Esophagus muscularis mucosa (tissue), 4 donors: ENCODE results near the gene GORASP2. TPM values are rescaled to one million over a fixed set of nuclear protein-coding genes. Genes with fewer than 3 reads are reported as not detected.

Experiments
- DNase-seq: peaks from one replicate; pipeline ENCODE4 v3.0.0-alpha.2; 2017; ENCODE audit errors: extremely low spot score
- H3K27ac ChIP-seq, 4 donors: fragments of 200-600 bp; sonication (generic); replicated peaks in 1 of 4; 1 replicate in 3 of 4; 2 replicates in 1 of 4; pipeline ENCODE4 v1.5.1; 2016 to 2019; ENCODE audit warnings: mild to moderate bottlenecking in 1 of 4
- H3K27me3 ChIP-seq, 4 donors: fragments of 200-600 bp; sonication (generic); one replicate each; pipeline versions ENCODE4 v1.5.1 to v1.6.0; 2016 to 2019
- H3K36me3 ChIP-seq, 4 donors: fragments of 200-600 bp; sonication (generic); one replicate each; pipeline ENCODE4 v1.5.1; 2016 to 2019
- H3K4me1 ChIP-seq, 4 donors: fragments of 200-600 bp; sonication (generic); one replicate each; pipeline ENCODE4 v1.5.1; 2016 to 2019
- H3K4me3 ChIP-seq, 4 donors: fragments of 200-600 bp; sonication (generic); 1 replicate in 2 of 4; 2 replicates in 2 of 4; pipeline ENCODE4 v1.5.1; 2016 to 2019; ENCODE audit warnings: mild to moderate bottlenecking in 4 of 4, moderate library complexity in 1 of 4
- H3K9me3 ChIP-seq, 4 donors: fragments of 200-600 bp; sonication (generic); 1 replicate in 3 of 4; 2 replicates in 1 of 4; pipeline ENCODE4 v1.5.1; 2016 to 2019
- EP300 ChIP-seq: sonication (generic); formaldehyde crosslinking; IDR thresholded peaks from one replicate; pipeline ENCODE4 v1.6.1; 2017; ENCODE audit warnings: antibody characterized with exemption
- POLR2A ChIP-seq: fragments of 450-650 bp; IDR thresholded peaks from one replicate; pipeline ENCODE4 v1.6.1; 2017; ENCODE audit warnings: antibody characterized with exemption, moderate library complexity, mild to moderate bottlenecking, low read depth
- POLR2AphosphoS5 ChIP-seq, 2 donors: sonication (generic); formaldehyde crosslinking; IDR thresholded peaks; one replicate each; pipeline ENCODE4 v1.6.1; 2017; ENCODE audit warnings: antibody characterized with exemption in 2 of 2
- WGBS: methylation state at CpG from one replicate; pipeline ENCODE4 v1.1.5; 2018; 5-methylcytosine and 5-hydroxymethylcytosine counted together
- intact Hi-C: fragments of 100-400 bp; cut with DNase I; formaldehyde crosslinking; loops from one replicate; pipeline ENCODE4 v1.15.1; 2023
- total RNA-seq, 4 donors: library from RNA; depleted of rRNA; stranded (reverse); fragments of >200 nt; gene quantifications; one replicate each; pipeline versions ENCODE4 v1.1.0 to v1.2.1, GENCODE V29; 2016
- TF ChIP-seq, protein P1 (sequence below), 3 experiments: fragments of 200-600 bp in 2 of 3; fragments of 450-650 bp in 1 of 3; sonication (generic) in 2 of 3; IDR thresholded peaks; one replicate each; pipeline ENCODE4 v1.5.1; 2017 to 2019; ENCODE audit warnings: antibody characterized with exemption in 3 of 3, mild to moderate bottlenecking in 2 of 3, moderate library complexity in 1 of 3

GORASP2 gene
- total RNA-seq, 4 donors from 2014 or later: 32.6 to 54.0 (median 42.1) TPM

DNA sequence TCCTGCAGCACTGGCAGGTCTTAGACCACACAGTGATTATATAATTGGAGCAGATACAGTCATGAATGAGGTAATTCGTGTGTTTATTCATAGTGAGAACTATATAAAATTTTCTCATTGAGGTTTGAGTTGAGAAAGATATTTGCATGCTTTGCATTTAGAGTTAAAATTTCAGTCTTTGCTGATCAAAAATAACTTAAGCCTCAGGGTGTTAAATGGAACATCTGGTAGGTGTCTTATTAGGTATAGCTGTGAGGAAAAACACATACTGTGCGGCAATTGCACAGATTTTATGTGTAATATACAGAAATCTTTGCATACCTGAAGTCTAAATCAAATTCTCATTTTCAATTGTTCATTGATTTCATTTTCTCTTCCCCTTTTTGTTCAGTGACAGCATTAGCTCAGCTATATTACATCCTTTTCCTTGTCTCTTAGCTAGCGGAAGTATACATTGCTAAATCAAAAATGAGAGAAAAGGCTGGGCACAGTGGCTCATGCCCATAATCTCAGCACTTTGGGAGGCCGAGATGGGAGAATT, 21.2 kb downstream of the GORASP2 start:
- H3K36me3 ChIP-seq: peaks cover 26 to 61% (median 57%) of the 10 kb centered on the region in 4 donors
- TF ChIP-seq POLR2AphosphoS5 (IDR thresholded peaks at IDR 0.05) (no peak), EP300 (no peak), POLR2A (no peak)
- TF ChIP-seq, protein P1, sequence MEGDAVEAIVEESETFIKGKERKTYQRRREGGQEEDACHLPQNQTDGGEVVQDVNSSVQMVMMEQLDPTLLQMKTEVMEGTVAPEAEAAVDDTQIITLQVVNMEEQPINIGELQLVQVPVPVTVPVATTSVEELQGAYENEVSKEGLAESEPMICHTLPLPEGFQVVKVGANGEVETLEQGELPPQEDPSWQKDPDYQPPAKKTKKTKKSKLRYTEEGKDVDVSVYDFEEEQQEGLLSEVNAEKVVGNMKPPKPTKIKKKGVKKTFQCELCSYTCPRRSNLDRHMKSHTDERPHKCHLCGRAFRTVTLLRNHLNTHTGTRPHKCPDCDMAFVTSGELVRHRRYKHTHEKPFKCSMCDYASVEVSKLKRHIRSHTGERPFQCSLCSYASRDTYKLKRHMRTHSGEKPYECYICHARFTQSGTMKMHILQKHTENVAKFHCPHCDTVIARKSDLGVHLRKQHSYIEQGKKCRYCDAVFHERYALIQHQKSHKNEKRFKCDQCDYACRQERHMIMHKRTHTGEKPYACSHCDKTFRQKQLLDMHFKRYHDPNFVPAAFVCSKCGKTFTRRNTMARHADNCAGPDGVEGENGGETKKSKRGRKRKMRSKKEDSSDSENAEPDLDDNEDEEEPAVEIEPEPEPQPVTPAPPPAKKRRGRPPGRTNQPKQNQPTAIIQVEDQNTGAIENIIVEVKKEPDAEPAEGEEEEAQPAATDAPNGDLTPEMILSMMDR (IDR thresholded peaks at IDR 0.05): no peak
- intact Hi-C loops: no loop called here
- DNase-seq: no peak
- peaks cover 0 to 4% (median 0%) of the 10 kb centered on the region in 4 donors for H3K4me1 ChIP-seq
- no peaks in the 10 kb centered on the region for H3K9me3 ChIP-seq
- H3K27ac ChIP-seq: no peak overlapping the region
- H3K27me3 ChIP-seq: no peaks in the 10 kb centered on the region
- 87% methylated on average over 4 of the region's 4 CpGs for WGBS
- H3K4me3 ChIP-seq: no peak overlapping the region

DNA sequence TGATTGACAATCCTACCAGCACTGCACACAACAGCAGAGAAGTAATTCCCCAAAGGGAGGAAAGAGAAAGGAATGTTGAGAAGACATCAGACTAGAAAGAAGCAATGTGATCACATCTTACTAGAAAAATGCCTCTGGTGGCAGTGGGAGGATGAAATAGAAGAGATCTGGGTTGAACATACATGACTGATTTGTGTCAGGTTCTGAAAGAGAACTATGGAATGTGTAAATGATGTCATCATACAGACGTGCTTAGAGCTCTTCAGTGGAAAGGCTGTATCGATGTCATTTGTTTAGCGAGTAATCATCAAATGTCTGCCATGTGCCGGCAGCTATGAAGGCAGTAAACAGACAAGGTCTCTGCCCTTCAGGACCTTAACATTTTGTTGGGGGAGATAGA, 24.9 kb downstream of the GORASP2 start:
- Histone ChIP-seq H3K27me3 (no peaks in the 10 kb centered on the region), H3K4me3 (no peak overlapping the region), H3K4me1 (no peaks in the 10 kb centered on the region), H3K27ac (no peak overlapping the region), H3K36me3 (peaks cover 42 to 97% (median 92%) of the 10 kb centered on the region in 4 donors), H3K9me3 (no peaks in the 10 kb centered on the region)
- intact Hi-C loops: no loop called here
- WGBS: 66% methylated on average over 4 of the region's 4 CpGs
- no peak for DNase-seq
- TF ChIP-seq POLR2AphosphoS5 (IDR thresholded peaks at IDR 0.05) (no peak), EP300 (no peak), POLR2A (no peak)
- TF ChIP-seq, protein P1 (IDR thresholded peaks at IDR 0.05): no peak

DNA sequence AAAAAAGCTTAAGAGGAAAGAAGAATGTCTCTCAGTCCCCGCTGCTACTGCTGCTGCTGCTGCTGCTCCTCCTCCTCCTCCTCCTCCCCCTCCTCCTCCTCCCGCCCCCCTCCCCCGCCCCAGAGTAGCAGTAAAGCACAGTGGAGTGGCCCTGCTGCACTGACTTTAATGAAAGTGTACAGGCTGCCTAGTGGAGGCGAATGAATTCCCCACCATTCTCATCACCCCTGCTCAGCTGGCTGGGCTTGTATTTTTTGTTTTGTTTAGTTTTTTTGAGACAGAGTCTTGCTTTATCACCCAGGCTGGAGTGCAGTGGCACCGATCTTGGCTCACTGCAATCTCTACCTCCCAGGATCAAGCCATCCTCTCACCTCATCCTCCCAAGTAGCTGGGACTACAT, 34.3 kb downstream of the GORASP2 start:
- intact Hi-C loops: no loop called here
- Histone ChIP-seq H3K36me3 (peaks cover 59 to 98% (median 84%) of the 10 kb centered on the region in 4 donors), H3K9me3 (no peaks in the 10 kb centered on the region), H3K4me1 (no peaks in the 10 kb centered on the region), H3K27me3 (no peaks in the 10 kb centered on the region), H3K4me3 (no peak overlapping the region), H3K27ac (no peak overlapping the region)
- 86% methylated on average over 5 of the region's 5 CpGs for WGBS
- TF ChIP-seq POLR2AphosphoS5 (IDR thresholded peaks at IDR 0.05): no peak
- TF ChIP-seq POLR2A: no peak
- TF ChIP-seq, protein P1 (IDR thresholded peaks at IDR 0.05): no peak
- TF ChIP-seq EP300: no peak
- DNase-seq: no peak

DNA sequence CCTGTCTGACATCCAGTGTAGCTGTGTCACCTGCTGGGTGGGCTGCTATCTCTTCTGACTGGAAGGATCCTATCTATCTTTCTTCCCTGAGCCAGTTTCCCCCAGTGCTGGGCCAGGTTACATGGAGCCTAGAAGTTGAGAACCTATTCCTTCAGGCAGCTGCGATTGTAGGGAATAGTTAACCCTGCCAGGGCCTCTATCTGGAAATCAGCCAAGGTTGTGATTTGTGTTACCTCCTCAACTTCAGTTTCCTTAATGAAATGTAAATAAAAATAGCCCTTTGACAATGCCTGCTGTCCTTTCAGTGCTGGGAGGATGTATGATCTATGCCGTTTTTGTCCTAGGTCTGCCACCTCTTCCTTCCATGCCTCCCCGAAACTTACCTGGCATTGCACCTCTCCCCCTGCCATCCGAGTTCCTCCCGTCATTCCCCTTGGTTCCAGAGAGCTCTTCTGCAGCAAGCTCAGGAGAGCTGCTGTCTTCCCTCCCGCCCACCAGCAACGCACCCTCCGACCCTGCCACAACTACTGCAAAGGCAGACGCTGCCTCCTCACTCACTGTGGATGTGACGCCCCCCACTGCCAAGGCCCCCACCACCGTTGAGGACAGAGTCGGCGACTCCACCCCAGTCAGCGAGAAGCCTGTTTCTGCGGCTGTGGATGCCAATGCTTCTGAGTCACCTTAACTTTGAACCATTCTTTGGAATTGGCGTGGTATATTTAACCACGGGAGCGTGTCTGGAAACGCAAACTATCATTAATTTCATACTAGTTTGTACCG, 36.6 kb downstream of the GORASP2 start:
- WGBS: 82% methylated on average over 17 of the region's 20 CpGs
- intact Hi-C loops: no loop called here
- H3K27ac ChIP-seq: no peak overlapping the region
- peaks cover 59 to 76% (median 69%) of the 10 kb centered on the region in 4 donors for H3K36me3 ChIP-seq
- no peak for TF ChIP-seq POLR2AphosphoS5 (IDR thresholded peaks at IDR 0.05)
- TF ChIP-seq EP300: no peak
- no peak for TF ChIP-seq POLR2A
- TF ChIP-seq, protein P1 (IDR thresholded peaks at IDR 0.05): no peak
- no peaks in the 10 kb centered on the region for H3K9me3 ChIP-seq
- no peaks in the 10 kb centered on the region for H3K4me1 ChIP-seq
- no peak overlapping the region for H3K4me3 ChIP-seq
- DNase-seq: no peak
- no peaks in the 10 kb centered on the region for H3K27me3 ChIP-seq
